Parietal lobe (tissue), 2 donors: ENCODE measurements around the gene RARS2. TPM values are rescaled to one million over a fixed set of nuclear protein-coding genes. Genes with fewer than 3 reads are reported as not detected.

ENCODE experiments used
- small RNA-seq: library from RNA; depleted of rRNA; stranded (forward); fragments of <200 nt; gene quantifications from one replicate; pipeline ENCODE3, GENCODE V24; 2014; ENCODE audit warnings: low replicate concordance
- total RNA-seq: library from RNA; depleted of rRNA; stranded (reverse); fragments of >200 nt; gene quantifications from one replicate; pipeline ENCODE4 v1.2.3, GENCODE V29; 2014

RARS2 gene, protein sequence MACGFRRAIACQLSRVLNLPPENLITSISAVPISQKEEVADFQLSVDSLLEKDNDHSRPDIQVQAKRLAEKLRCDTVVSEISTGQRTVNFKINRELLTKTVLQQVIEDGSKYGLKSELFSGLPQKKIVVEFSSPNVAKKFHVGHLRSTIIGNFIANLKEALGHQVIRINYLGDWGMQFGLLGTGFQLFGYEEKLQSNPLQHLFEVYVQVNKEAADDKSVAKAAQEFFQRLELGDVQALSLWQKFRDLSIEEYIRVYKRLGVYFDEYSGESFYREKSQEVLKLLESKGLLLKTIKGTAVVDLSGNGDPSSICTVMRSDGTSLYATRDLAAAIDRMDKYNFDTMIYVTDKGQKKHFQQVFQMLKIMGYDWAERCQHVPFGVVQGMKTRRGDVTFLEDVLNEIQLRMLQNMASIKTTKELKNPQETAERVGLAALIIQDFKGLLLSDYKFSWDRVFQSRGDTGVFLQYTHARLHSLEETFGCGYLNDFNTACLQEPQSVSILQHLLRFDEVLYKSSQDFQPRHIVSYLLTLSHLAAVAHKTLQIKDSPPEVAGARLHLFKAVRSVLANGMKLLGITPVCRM
- 41.9 TPM for total RNA-seq

GRCh38 chr6:87589693-87590416, at the start of gene RARS2, which contains the start of gene ORC3:
Gene RARS2 (minus strand): TSS chr6:87589987. CDS start chr6:87589957, 30 bp downstream.
Gene ORC3 (plus strand): TSS chr6:87590135. CDS start chr6:87590169, 34 bp downstream.

GRCh38 chr6:87472525-87473418, 117.0 kb downstream of the RARS2 start, which contains the start of gene SLC35A1:
Gene SLC35A1 (plus strand): TSS chr6:87472974. CDS start chr6:87473004, 30 bp downstream.

Small RNA genes lying within 50 kb of the gene (small RNA-seq; reads per million reads assigned to genes)
- not detected for gene RNU6-444P

Other genes starting within 250 kb of the RARS2 start
- 23.5 TPM for gene C6orf163, start 245.2 kb downstream of the RARS2 start, total RNA-seq
- gene CFAP206, start 182.0 kb downstream of the RARS2 start, total RNA-seq, result 3.1 TPM
- 21.9 TPM for gene SLC35A1, start 117.0 kb downstream of the RARS2 start, total RNA-seq
- gene ORC3, start 148 bp upstream of the RARS2 start, total RNA-seq, result 52.6 TPM
- 66.4 TPM for gene AKIRIN2, start 112.2 kb upstream of the RARS2 start, total RNA-seq